Stimulated activated CD8-positive, alpha-beta memory T cell treated with anti-CD3 and anti-CD28 coated beads, Interleukin-15, amount 100 ng/mL, for 24 hours (primary cell): ENCODE measurements around the gene TAF4.

Experiments
- DNase-seq: peaks from one replicate; pipeline ENCODE4 v3.0.0-alpha.2; 2020; ENCODE audit warnings: low read depth

TAF4 gene

GRCh38 chr20:62042025-62042820 is 23.5 kb downstream of the TAF4 start:
- no peak for DNase-seq

GRCh38 chr20:62040933-62041332 is 24.7 kb downstream of the TAF4 start:
- DNase-seq: no peak

GRCh38 chr20:62040381-62040922 is 25.2 kb downstream of the TAF4 start:
- no peak for DNase-seq

GRCh38 chr20:62039738-62040137 is 25.9 kb downstream of the TAF4 start:
- no peak for DNase-seq

- no peak for DNase-seq
These were observed 32.9 kb downstream of the TAF4 start for GRCh38 chr20:62032609-62033368.

GRCh38 chr20:62031462-62032092 is 34.1 kb downstream of the TAF4 start:
- no peak for DNase-seq

GRCh38 chr20:62030834-62031434 is 34.7 kb downstream of the TAF4 start:
- DNase-seq: no peak

- DNase-seq: no peak
These were observed 35.3 kb downstream of the TAF4 start for GRCh38 chr20:62030357-62030756.

GRCh38 chr20:62029949-62030348 is 35.7 kb downstream of the TAF4 start:
- no peak for DNase-seq

GRCh38 chr20:62029296-62029695 is 36.4 kb downstream of the TAF4 start:
- DNase-seq: no peak

GRCh38 chr20:62028384-62028783 is 37.3 kb downstream of the TAF4 start:
- DNase-seq: no peak

- DNase-seq: no peak
These were observed 37.9 kb downstream of the TAF4 start for GRCh38 chr20:62027698-62028321.

GRCh38 chr20:62027116-62027515 is 38.6 kb downstream of the TAF4 start:
- no peak for DNase-seq

- no peak for DNase-seq
These were observed 39.2 kb downstream of the TAF4 start for GRCh38 chr20:62026564-62026856.

GRCh38 chr20:62025832-62026563 is 39.7 kb downstream of the TAF4 start:
- DNase-seq: no peak

GRCh38 chr20:62025394-62025793 is 40.3 kb downstream of the TAF4 start:
- no peak for DNase-seq

GRCh38 chr20:62023935-62024334 is 41.7 kb downstream of the TAF4 start:
- no peak for DNase-seq

- DNase-seq: no peak
These were observed 43.0 kb downstream of the TAF4 start for GRCh38 chr20:62022575-62023139.

GRCh38 chr20:62021793-62022385 is 43.8 kb downstream of the TAF4 start:
- no peak for DNase-seq

- no peak for DNase-seq
These were observed 44.6 kb downstream of the TAF4 start for GRCh38 chr20:62020935-62021701.
